Panc1 (cell line): ENCODE data around the gene CAMK1D. TPM values are rescaled to one million over a fixed set of nuclear protein-coding genes. Genes with fewer than 3 reads are reported as not detected.

Experiments used
- ATAC-seq: fragments of 200-7000 bp; cut with Tn5 transposase; 2 replicates; pipeline ENCODE4 v1.9.1; 2020; ENCODE audit warnings: mild to moderate bottlenecking, moderate library complexity
- BruUV-seq: library from RNA; stranded (reverse); fragments of 400-500 nt; replicated peaks from 2 replicates; lab custom pipeline; 2021; lab: Mats Ljungman, UMichigan
- CTCF ChIA-PET: fragments of 300-600 bp; sonication (Branson Sonifier 250); formaldehyde crosslinking; loops from one replicate; lab custom pipeline; 2022; ENCODE audit warnings: antibody characterized with exemption; lab: Charles Lee
- POLR2A ChIA-PET: fragments of 300-600 bp; sonication (Branson Sonifier 250); formaldehyde crosslinking; loops from one replicate; lab custom pipeline; 2022; ENCODE audit warnings: antibody characterized with exemption; lab: Charles Lee
- DNase-seq: peaks from one replicate; pipeline ENCODE4 v3.0.0-alpha.2; 2010; ENCODE audit warnings: low read depth, low spot score
- H3K27ac ChIP-seq: 2 replicates; pipeline ENCODE4 v1.5.1; 2011; ENCODE audit warnings: mild to moderate bottlenecking, low read length, inconsistent platforms
- H3K27me3 ChIP-seq: fragments of 200-500 bp; sonication (Bioruptor generic); 2 replicates; pipeline ENCODE4 v1.6.0; 2014; ENCODE audit warnings: low read length, inconsistent platforms; ENCODE audit not compliant: control insufficient read depth, insufficient read depth
- H3K36me3 ChIP-seq: fragments of 200-500 bp; sonication (Bioruptor generic); 2 replicates; pipeline ENCODE4 v1.5.1; 2014; ENCODE audit warnings: inconsistent platforms, mild to moderate bottlenecking, low read length, moderate library complexity; ENCODE audit not compliant: control insufficient read depth, insufficient read depth
- H3K4me1 ChIP-seq: 2 replicates; pipeline ENCODE4 v1.5.1; 2011; ENCODE audit warnings: inconsistent platforms, mild to moderate bottlenecking, low read length, moderate library complexity; ENCODE audit not compliant: control insufficient read depth, insufficient read depth
- H3K4me3 ChIP-seq, 2 experiments: 2 replicates each; pipeline ENCODE4 v1.5.1; 2011 to 2012; ENCODE audit warnings: low read depth in 2 of 2, low read length in 2 of 2, mild to moderate bottlenecking in 2 of 2, inconsistent platforms in 1 of 2, moderate library complexity in 1 of 2
- H3K9me3 ChIP-seq: fragments of 200-500 bp; sonication (Bioruptor generic); 2 replicates; pipeline ENCODE4 v1.5.1; 2014; ENCODE audit warnings: low read depth, mild to moderate bottlenecking, inconsistent platforms, low read length, moderate library complexity; ENCODE audit not compliant: control insufficient read depth, insufficient read depth
- POLR2AphosphoS5 ChIP-seq: IDR thresholded peaks from 2 replicates; pipeline ENCODE4 v1.6.1; 2012; ENCODE audit warnings: mild to moderate bottlenecking, low read depth, low read length, moderate library complexity
- REST ChIP-seq, 2 experiments: IDR thresholded peaks; 2 replicates each; pipeline ENCODE4 v1.6.1; 2011 to 2012; ENCODE audit warnings: low read depth in 2 of 2, control low read depth in 1 of 2, low read length in 1 of 2, mild to moderate bottlenecking in 1 of 2, moderate library complexity in 1 of 2; ENCODE audit not compliant: insufficient read depth in 1 of 2
- SIN3A ChIP-seq: IDR thresholded peaks from 2 replicates; pipeline ENCODE4 v1.6.1; 2012; ENCODE audit warnings: low read depth, mild to moderate bottlenecking, low read length, moderate library complexity, borderline replicate concordance; ENCODE audit not compliant: insufficient read depth
- TCF7L2 ChIP-seq: IDR thresholded peaks from 2 replicates; pipeline ENCODE4 v1.6.1; 2011; ENCODE audit warnings: mild to moderate bottlenecking, low read depth, low read length, inconsistent platforms
- in situ Hi-C: cut with HindIII; loops from 2 replicates; pipeline ENCODE4 v1.10.0; 2016; ENCODE audit warnings: low sequenced_read_pairs, low pct_unique_long_range_greater_than_20kb
- intact Hi-C: fragments of 100-400 bp; cut with micrococcal nuclease; formaldehyde crosslinking; loops from one replicate; pipeline ENCODE4 v1.10.0; 2022; ENCODE audit not compliant: unreplicated experiment
- total RNA-seq: library from RNA; stranded (reverse); gene quantifications from one replicate; pipeline ENCODE4 v1.2.1, GENCODE V29; 2021; ENCODE audit not compliant: unreplicated experiment
- TF ChIP-seq, protein P1 (sequence below): fragments of 450-650 bp; IDR thresholded peaks from 2 replicates; pipeline ENCODE4 v1.5.1; 2017; ENCODE audit warnings: mild to moderate bottlenecking

Gene CAMK1D
- total RNA-seq, 1 experiment from 2014 or later = 5.7 TPM

DNA sequence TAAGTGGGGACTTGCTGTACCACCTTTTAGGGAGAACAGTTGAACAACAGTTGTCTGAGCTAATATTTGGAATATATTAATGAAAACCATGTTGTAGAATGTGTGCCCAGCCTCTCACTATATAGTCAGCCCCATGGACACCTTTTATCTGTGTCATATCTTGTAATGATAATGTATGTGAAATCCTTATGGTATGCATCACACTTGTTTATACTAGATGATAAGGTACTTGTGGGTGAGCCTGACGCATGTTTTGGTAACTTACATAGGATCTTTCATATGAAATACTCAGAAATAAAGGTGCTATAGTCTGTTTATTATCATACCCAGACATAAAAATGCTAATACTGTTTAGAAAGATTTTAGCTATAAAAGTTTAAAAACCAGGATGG, 32.8 kb downstream of the CAMK1D start:
- Histone ChIP-seq H3K9me3 (no peaks in the 10 kb centered on the region; the same call in 1 of the 2 replicates), H3K27ac (no peak overlapping the region), H3K4me3 (no peak overlapping the region), H3K4me1 (no peaks in the 10 kb centered on the region), H3K36me3 (no peaks in the 10 kb centered on the region), H3K27me3 (no peaks in the 10 kb centered on the region)
- ATAC-seq (no peak), DNase-seq (no peak)
- no TSS peak for BruUV-seq
- TF ChIP-seq SIN3A = no peak
- ChIA-PET CTCF (no interaction called here), POLR2A (no interaction called here)
- in situ Hi-C loops = no loop called here
- intact Hi-C loops = no loop called here

- ChIA-PET CTCF (no interaction called here), POLR2A (no interaction called here)
- no peak overlapping the region for H3K4me3 ChIP-seq
- H3K4me1 ChIP-seq = no peaks in the 10 kb centered on the region
- no peaks in the 10 kb centered on the region for H3K27me3 ChIP-seq
- BruUV-seq = no TSS peak
- ATAC-seq (no peak), DNase-seq (no peak)
- H3K9me3 ChIP-seq = no peaks in the 10 kb centered on the region; the same call in 1 of the 2 replicates
- H3K27ac ChIP-seq = no peak overlapping the region
- in situ Hi-C loops (no loop called here), intact Hi-C loops (no loop called here)
- no peaks in the 10 kb centered on the region for H3K36me3 ChIP-seq
- no peak for TF ChIP-seq SIN3A
- TF ChIP-seq, protein P1, sequence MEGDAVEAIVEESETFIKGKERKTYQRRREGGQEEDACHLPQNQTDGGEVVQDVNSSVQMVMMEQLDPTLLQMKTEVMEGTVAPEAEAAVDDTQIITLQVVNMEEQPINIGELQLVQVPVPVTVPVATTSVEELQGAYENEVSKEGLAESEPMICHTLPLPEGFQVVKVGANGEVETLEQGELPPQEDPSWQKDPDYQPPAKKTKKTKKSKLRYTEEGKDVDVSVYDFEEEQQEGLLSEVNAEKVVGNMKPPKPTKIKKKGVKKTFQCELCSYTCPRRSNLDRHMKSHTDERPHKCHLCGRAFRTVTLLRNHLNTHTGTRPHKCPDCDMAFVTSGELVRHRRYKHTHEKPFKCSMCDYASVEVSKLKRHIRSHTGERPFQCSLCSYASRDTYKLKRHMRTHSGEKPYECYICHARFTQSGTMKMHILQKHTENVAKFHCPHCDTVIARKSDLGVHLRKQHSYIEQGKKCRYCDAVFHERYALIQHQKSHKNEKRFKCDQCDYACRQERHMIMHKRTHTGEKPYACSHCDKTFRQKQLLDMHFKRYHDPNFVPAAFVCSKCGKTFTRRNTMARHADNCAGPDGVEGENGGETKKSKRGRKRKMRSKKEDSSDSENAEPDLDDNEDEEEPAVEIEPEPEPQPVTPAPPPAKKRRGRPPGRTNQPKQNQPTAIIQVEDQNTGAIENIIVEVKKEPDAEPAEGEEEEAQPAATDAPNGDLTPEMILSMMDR = no peak
- no peak for TF ChIP-seq POLR2AphosphoS5
- TF ChIP-seq TCF7L2 = no peak
- no peak for TF ChIP-seq REST (IDR thresholded peaks at IDR 0.05; ENCODE audit: insufficient read depth in 1 of 2, low read depth in 2 of 2, low read length in 1 of 2)
Observed at GRCh38 chr10:12382956-12383531, 33.7 kb downstream of the CAMK1D start.

DNA sequence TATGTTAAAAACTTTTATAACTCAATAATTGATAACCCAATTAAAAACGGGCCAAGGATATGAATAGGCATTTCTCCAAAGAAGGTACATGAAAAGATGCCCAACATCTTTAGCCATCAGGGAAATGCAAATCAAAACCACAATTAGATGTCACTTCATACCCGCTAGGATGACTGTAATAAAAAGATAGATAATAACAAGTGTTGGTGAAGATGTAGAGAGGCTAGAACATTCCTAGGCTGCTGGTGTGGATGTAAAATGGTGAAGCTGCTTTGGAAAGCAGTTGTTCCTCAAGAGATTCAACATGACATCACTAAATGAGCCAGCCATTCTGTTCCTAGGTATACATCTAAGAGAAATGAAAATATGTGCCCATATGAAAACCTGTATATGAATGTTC, 35.6 kb downstream of the CAMK1D start:
- ATAC-seq = no peak
- intact Hi-C loops = no loop called here
- H3K4me3 ChIP-seq = no peak overlapping the region

More for the DNA sequence above, 35.6 kb downstream of the CAMK1D start:
- no peak for DNase-seq
- Histone ChIP-seq H3K36me3 (no peaks in the 10 kb centered on the region), H3K27me3 (no peaks in the 10 kb centered on the region), H3K9me3 (no peaks in the 10 kb centered on the region; the same call in 1 of the 2 replicates), H3K27ac (no peak overlapping the region), H3K4me1 (no peaks in the 10 kb centered on the region)
- in situ Hi-C loops = no loop called here
- TF ChIP-seq REST (IDR thresholded peaks at IDR 0.05; ENCODE audit: insufficient read depth in 1 of 2, low read depth in 2 of 2, low read length in 1 of 2) (no peak), POLR2AphosphoS5 (no peak), TCF7L2 (no peak), SIN3A (no peak)
- TF ChIP-seq, protein P1 = no peak
- BruUV-seq = no TSS peak
- POLR2A ChIA-PET = no interaction called here
- CTCF ChIA-PET = no interaction called here
